A673 (cell line): ENCODE measurements around the gene ASCL2.

Source experiments
- CTCF ChIP-seq: fragments of 300-800, 200-600 bp; sonication (generic); conservative IDR thresholded peaks from 2 replicates; pipeline ENCODE4 v1.5.1; 2017; ENCODE audit warnings: low read depth, mild to moderate bottlenecking, antibody characterized with exemption, low read length, moderate library complexity, mixed read lengths
- EZH2 ChIP-seq: fragments of 200-600 bp; sonication (generic); IDR thresholded peaks from 2 replicates; pipeline ENCODE4 v1.6.1; 2017; ENCODE audit warnings: borderline replicate concordance, low read depth, mild to moderate bottlenecking, mixed read lengths, antibody characterized with exemption, low read length; ENCODE audit not compliant: poor library complexity, severe bottlenecking

- TF ChIP-seq CTCF (no peak), EZH2 (no peak)
Observed at GRCh38 chr11:2319791-2320472, 49.5 kb upstream of the ASCL2 start.
